ENCODE measurements around the gene NPIPB4. TPM values are rescaled to one million over a fixed set of nuclear protein-coding genes. Genes with fewer than 3 reads are reported as not detected.
"Not testable (repeated sequence)": the region's sequence is repeated elsewhere in the genome, so short reads cannot be mapped to it uniquely, and the experiment has no call there.

NPIPB4 gene
- total RNA-seq, 2 experiments from 2014 or later, result 96.4 to 108 TPM

- H3K4me3 Mint-ChIP-seq, result peak overlapping the region; percentile 84
- H3K27ac Mint-ChIP-seq, result peak overlapping the region; percentile 88
- not testable (repeated sequence) for H3K27me3 Mint-ChIP-seq, H3K9me3 Mint-ChIP-seq, DNase-seq
- H3K4me1 Mint-ChIP-seq, result peaks cover 21% of the 10 kb centered on the region
- CTCF ChIA-PET, result interaction anchor here (0.5 to 2.0 kb wide), 5 partner anchors 14 to 279 kb away, joined by 3 to 9 read pairs (median 3); partner anchors contain the start of genes PDZD9 and UQCRC2
- POLR2A ChIA-PET, result interaction anchor here (1.4 to 2.1 kb wide), 4 partner anchors 124 to 370 kb away, joined by 3 to 15 read pairs (median 4); partner anchors contain the start of gene UQCRC2
- H3K36me3 Mint-ChIP-seq (ENCODE audit: low read depth), result peaks cover 19% of the 10 kb centered on the region
These were observed 37.9 kb downstream of the NPIPB4 start for GRCh38 chr16:21819617-21820016.

- H3K27me3 Mint-ChIP-seq, POLR2A ChIA-PET, H3K27ac Mint-ChIP-seq, DNase-seq, H3K4me3 Mint-ChIP-seq, H3K9me3 Mint-ChIP-seq: not testable (repeated sequence)
- Mint-ChIP-seq H3K36me3 (ENCODE audit: low read depth) (peaks cover 23% of the 10 kb centered on the region), H3K4me1 (peaks cover 24% of the 10 kb centered on the region)
- CTCF ChIA-PET, result interaction anchor here (1.3 kb wide), 1 partner anchor 261 kb away, joined by 4 read pairs; no protein-coding TSS in a partner anchor
These were observed 40.5 kb downstream of the NPIPB4 start for GRCh38 chr16:21817012-21817411.

DNA sequence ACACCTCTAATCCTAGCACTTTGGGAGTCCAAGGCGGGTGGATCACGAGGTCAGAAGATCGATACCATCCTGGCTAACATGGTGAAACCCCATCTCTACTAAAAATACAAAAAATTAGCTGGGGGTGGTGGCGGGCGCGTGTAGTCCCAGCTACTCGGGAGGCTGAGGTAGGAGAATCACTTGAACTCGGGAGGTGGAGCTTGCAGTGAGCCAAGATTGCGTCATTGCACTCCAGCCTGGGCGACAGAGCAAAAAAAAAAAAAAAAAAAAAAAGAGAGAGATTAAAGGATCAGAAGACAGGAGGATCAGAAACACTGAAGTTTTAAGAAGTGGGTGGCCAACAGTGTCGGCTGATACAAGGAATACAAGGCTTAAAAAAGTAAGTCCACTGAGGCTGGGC is 41.9 kb downstream of the NPIPB4 start:
- DNase-seq, H3K9me3 Mint-ChIP-seq, H3K27me3 Mint-ChIP-seq, H3K27ac Mint-ChIP-seq, POLR2A ChIA-PET, H3K4me3 Mint-ChIP-seq, CTCF ChIA-PET: not testable (repeated sequence)
- H3K4me1 Mint-ChIP-seq, result peaks cover 23% of the 10 kb centered on the region
- peaks cover 29% of the 10 kb centered on the region for H3K36me3 Mint-ChIP-seq (ENCODE audit: low read depth)

- H3K27ac Mint-ChIP-seq, H3K9me3 Mint-ChIP-seq, CTCF ChIA-PET, H3K4me1 Mint-ChIP-seq, H3K27me3 Mint-ChIP-seq, H3K4me3 Mint-ChIP-seq, POLR2A ChIA-PET, DNase-seq: not testable (repeated sequence)
- H3K36me3 Mint-ChIP-seq (ENCODE audit: low read depth), result peaks cover 12% of the 10 kb centered on the region
These were observed 55.2 kb downstream of the NPIPB4 start for GRCh38 chr16:21802375-21802663.

GRCh38 chr16:21801538-21802374 is 55.8 kb downstream of the NPIPB4 start:
- CTCF ChIA-PET, H3K27ac Mint-ChIP-seq, DNase-seq, H3K4me3 Mint-ChIP-seq, H3K9me3 Mint-ChIP-seq, POLR2A ChIA-PET, H3K27me3 Mint-ChIP-seq, H3K4me1 Mint-ChIP-seq: not testable (repeated sequence)
- H3K36me3 Mint-ChIP-seq (ENCODE audit: low read depth), result peaks cover 12% of the 10 kb centered on the region

- H3K4me3 Mint-ChIP-seq, H3K27me3 Mint-ChIP-seq, DNase-seq, CTCF ChIA-PET, H3K4me1 Mint-ChIP-seq, H3K27ac Mint-ChIP-seq, H3K9me3 Mint-ChIP-seq, POLR2A ChIA-PET: not testable (repeated sequence)
- peaks cover 12% of the 10 kb centered on the region for H3K36me3 Mint-ChIP-seq (ENCODE audit: low read depth)
These were observed 59.0 kb downstream of the NPIPB4 start for GRCh38 chr16:21798601-21799000.

DNA sequence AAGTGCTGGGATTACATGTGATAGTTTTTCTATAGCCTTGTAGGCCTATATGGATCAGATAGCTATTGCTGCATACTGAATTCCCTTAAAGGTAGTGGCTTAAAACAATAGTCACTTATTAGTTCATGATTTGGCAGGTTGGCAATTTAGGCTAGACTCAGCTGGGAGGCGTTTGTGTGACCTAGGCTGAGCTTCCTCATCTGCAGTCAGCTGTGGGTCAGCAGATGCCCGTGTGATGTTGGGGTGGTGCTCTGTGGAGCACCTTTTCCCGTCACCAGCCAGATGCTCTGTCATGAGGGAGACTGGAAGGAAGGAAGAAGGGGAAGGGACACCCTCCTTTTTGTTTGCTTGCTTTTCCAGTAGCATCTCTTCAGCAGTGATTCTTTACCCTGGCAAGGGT is 64.2 kb downstream of the NPIPB4 start:
- CTCF ChIA-PET, POLR2A ChIA-PET, H3K9me3 Mint-ChIP-seq: not testable (repeated sequence)

DNA sequence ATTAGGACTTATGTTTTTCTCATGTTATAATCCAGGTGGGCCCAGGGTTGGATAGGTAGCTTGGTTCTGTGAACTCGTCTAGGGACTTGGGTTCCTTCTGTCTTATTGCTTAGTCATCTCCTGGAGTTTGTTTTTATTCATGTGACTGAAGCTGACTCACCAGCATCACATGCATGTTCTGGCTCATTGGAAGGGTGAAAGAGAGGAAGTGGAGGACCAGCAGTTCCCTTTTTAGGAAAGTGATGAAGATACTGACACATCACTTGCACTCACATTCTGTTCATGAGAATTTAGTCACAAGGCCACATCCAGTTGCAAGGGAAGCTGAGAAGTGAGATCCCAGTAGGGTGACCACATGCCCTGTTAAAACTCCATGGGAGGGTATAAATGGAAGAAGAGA is 67.0 kb downstream of the NPIPB4 start:
- POLR2A ChIA-PET, result not testable (repeated sequence)

More for the DNA sequence above, 64.2 kb downstream of the NPIPB4 start:
- not testable (repeated sequence) for H3K27ac Mint-ChIP-seq; H3K4me1 Mint-ChIP-seq; H3K36me3 Mint-ChIP-seq (ENCODE audit: low read depth); DNase-seq; H3K4me3 Mint-ChIP-seq; H3K27me3 Mint-ChIP-seq

More for the DNA sequence above, 67.0 kb downstream of the NPIPB4 start:
- H3K27ac Mint-ChIP-seq; CTCF ChIA-PET; H3K27me3 Mint-ChIP-seq; H3K4me3 Mint-ChIP-seq; DNase-seq; H3K36me3 Mint-ChIP-seq (ENCODE audit: low read depth); H3K9me3 Mint-ChIP-seq; H3K4me1 Mint-ChIP-seq: not testable (repeated sequence)

Other genes with a start within 250 kb of the NPIPB4 start
- under 1 TPM; 0.15 TPM for gene IGSF6, start 205.1 kb downstream of the NPIPB4 start, total RNA-seq
- under 1 TPM; 0.15 to 0.18 TPM for gene OTOA, start 193.8 kb downstream of the NPIPB4 start, total RNA-seq
- gene UQCRC2, start 95.6 kb upstream of the NPIPB4 start, total RNA-seq, result 100 to 1,000 TPM; 216 to 225 TPM
- not detected for gene PDZD9, start 143.4 kb upstream of the NPIPB4 start, total RNA-seq
- gene MOSMO, start 150.4 kb upstream of the NPIPB4 start, total RNA-seq, result 10 to 100 TPM; 12.1 to 13.0 TPM
- gene VWA3A, start 234.8 kb upstream of the NPIPB4 start, total RNA-seq, result under 1 TPM in 1 of 2 experiments, not detected in 1; 0.18 TPM

Data from activated CD4-positive, alpha-beta memory T cell treated with anti-CD3 and anti-CD28 coated beads, Interleukin-2, amount 10 ng/mL, durations not matched to agents 7 days and 5 days (primary cell).